Measurements from ENCODE around the gene FANCC.

Gene FANCC

GRCh38 chr9:95104581-95104960 lies 212.9 kb downstream of the FANCC start:
- Histone ChIP-seq H4K8ac (ENCODE audit: low read depth, low read length) (no peak overlapping the region), H3K27me3 (ENCODE audit: control insufficient read depth in 3 of 3, insufficient read depth in 3 of 3, low read depth in 1 of 3, low read length in 3 of 3) (no peaks in the 10 kb centered on the region), H2BK12ac (ENCODE audit: low read length) (no peak overlapping the region), H3K36me3 (replicated peaks in 1 of 2; ENCODE audit: control insufficient read depth in 2 of 2, insufficient read depth in 2 of 2, low read length in 2 of 2) (peaks cover 9 to 79% of the 10 kb centered on the region in 2 donors), H2AFZ (ENCODE audit: low read length) (no peak overlapping the region), H3K4me3 (ENCODE audit: low read length in 2 of 2) (no peak overlapping the region), H3K4me1 (ENCODE audit: control insufficient read depth in 2 of 2, insufficient read depth in 1 of 2, low read depth in 1 of 2, low read length in 2 of 2) (peaks cover 0 to 11% of the 10 kb centered on the region in 2 donors), H4K91ac (ENCODE audit: low read depth, low read length, poor library complexity) (no peak overlapping the region), H3K9ac (ENCODE audit: low read depth, low read length, poor library complexity) (no peak overlapping the region), H2BK5ac (ENCODE audit: low read length) (no peak overlapping the region), H3K4ac (ENCODE audit: low read length) (no peak overlapping the region), H2BK15ac (ENCODE audit: low read length) (no peak overlapping the region), H3K4me2 (ENCODE audit: insufficient read depth, low read length, poor library complexity, severe bottlenecking) (no peak overlapping the region), H3K23ac (ENCODE audit: low read depth, low read length, poor library complexity) (no peak overlapping the region), H3K79me1 (ENCODE audit: low read depth, low read length) (no peaks in the 10 kb centered on the region), H3K27ac (replicated peaks; ENCODE audit: low read length) (no peak overlapping the region), H2BK120ac (ENCODE audit: low read depth, low read length) (no peak overlapping the region), H2AK5ac (ENCODE audit: low read depth, low read length) (no peak overlapping the region), H3K14ac (ENCODE audit: low read length) (no peak overlapping the region), H3K18ac (ENCODE audit: low read length) (no peak overlapping the region), H3K9me3 (replicated peaks in 1 of 2; ENCODE audit: control insufficient read depth in 2 of 2, insufficient read depth in 1 of 2, low read depth in 1 of 2, low read length in 2 of 2) (no peaks in the 10 kb centered on the region)
- no CpG with 5 or more reads among the region's 8 CpGs for WGBS, 2 donors (ENCODE audit: extremely low coverage in 2 of 2, insufficient read length in 2 of 2, insufficient replicate concordance in 1 of 2)
- DNase-seq (ENCODE audit: low spot score): no peak

- Histone ChIP-seq H3K79me1 (ENCODE audit: low read depth, low read length) (no peaks in the 10 kb centered on the region), H3K36me3 (replicated peaks in 1 of 2; ENCODE audit: control insufficient read depth in 2 of 2, insufficient read depth in 2 of 2, low read length in 2 of 2) (peaks cover 9 to 78% of the 10 kb centered on the region in 2 donors), H2AFZ (ENCODE audit: low read length) (no peak overlapping the region), H3K14ac (ENCODE audit: low read length) (no peak overlapping the region), H3K4me1 (ENCODE audit: control insufficient read depth in 2 of 2, insufficient read depth in 1 of 2, low read depth in 1 of 2, low read length in 2 of 2) (peaks cover 0 to 11% of the 10 kb centered on the region in 2 donors), H4K91ac (ENCODE audit: low read depth, low read length, poor library complexity) (no peak overlapping the region), H3K4me3 (ENCODE audit: low read length in 2 of 2) (no peak overlapping the region), H2BK15ac (ENCODE audit: low read length) (peak overlapping the region; percentile 30), H3K4me2 (ENCODE audit: insufficient read depth, low read length, poor library complexity, severe bottlenecking) (no peak overlapping the region), H3K27me3 (ENCODE audit: control insufficient read depth in 3 of 3, insufficient read depth in 3 of 3, low read depth in 1 of 3, low read length in 3 of 3) (no peaks in the 10 kb centered on the region), H2BK12ac (ENCODE audit: low read length) (no peak overlapping the region), H3K4ac (ENCODE audit: low read length) (no peak overlapping the region), H3K23ac (ENCODE audit: low read depth, low read length, poor library complexity) (peak overlapping the region; percentile 6), H2AK5ac (ENCODE audit: low read depth, low read length) (peak overlapping the region; percentile 33), H3K27ac (replicated peaks; ENCODE audit: low read length) (no peak overlapping the region), H4K8ac (ENCODE audit: low read depth, low read length) (no peak overlapping the region), H2BK5ac (ENCODE audit: low read length) (no peak overlapping the region), H3K18ac (ENCODE audit: low read length) (peak overlapping the region; percentile 68), H3K9ac (ENCODE audit: low read depth, low read length, poor library complexity) (no peak overlapping the region), H3K9me3 (replicated peaks in 1 of 2; ENCODE audit: control insufficient read depth in 2 of 2, insufficient read depth in 1 of 2, low read depth in 1 of 2, low read length in 2 of 2) (no peaks in the 10 kb centered on the region), H2BK120ac (ENCODE audit: low read depth, low read length) (peak overlapping the region; percentile 35)
- WGBS, 2 donors (ENCODE audit: extremely low coverage in 2 of 2, insufficient read length in 2 of 2, insufficient replicate concordance in 1 of 2): no CpG with 5 or more reads among the region's 20 CpGs
- DNase-seq (ENCODE audit: low spot score): no peak
Observed at GRCh38 chr9:95103871-95104580, 213.5 kb downstream of the FANCC start.

GRCh38 chr9:95103281-95103771 lies 214.2 kb downstream of the FANCC start:
- no peak overlapping the region for H2BK12ac ChIP-seq (ENCODE audit: low read length)
- no peak overlapping the region for H3K9ac ChIP-seq (ENCODE audit: low read depth, low read length, poor library complexity)
- no peaks in the 10 kb centered on the region for H3K79me1 ChIP-seq (ENCODE audit: low read depth, low read length)
- no peaks in the 10 kb centered on the region for H3K9me3 ChIP-seq (replicated peaks in 1 of 2; ENCODE audit: control insufficient read depth in 2 of 2, insufficient read depth in 1 of 2, low read depth in 1 of 2, low read length in 2 of 2)
- peak overlapping the region; percentile 33 for H2AK5ac ChIP-seq (ENCODE audit: low read depth, low read length)
- H3K23ac ChIP-seq (ENCODE audit: low read depth, low read length, poor library complexity): no peak overlapping the region
- H2BK5ac ChIP-seq (ENCODE audit: low read length): no peak overlapping the region
- no peak overlapping the region for H3K4ac ChIP-seq (ENCODE audit: low read length)
- H3K18ac ChIP-seq (ENCODE audit: low read length): peak overlapping the region; percentile 4
- H3K14ac ChIP-seq (ENCODE audit: low read length): no peak overlapping the region
- no peak overlapping the region for H3K4me3 ChIP-seq (ENCODE audit: low read length in 2 of 2)
- H3K4me2 ChIP-seq (ENCODE audit: insufficient read depth, low read length, poor library complexity, severe bottlenecking): no peak overlapping the region
- H3K27ac ChIP-seq (replicated peaks; ENCODE audit: low read length): no peak overlapping the region
- no peak overlapping the region for H2BK15ac ChIP-seq (ENCODE audit: low read length)
- no peak overlapping the region for H4K8ac ChIP-seq (ENCODE audit: low read depth, low read length)
- H4K91ac ChIP-seq (ENCODE audit: low read depth, low read length, poor library complexity): no peak overlapping the region
- peaks cover 5 to 15% of the 10 kb centered on the region in 2 donors for H3K4me1 ChIP-seq (ENCODE audit: control insufficient read depth in 2 of 2, insufficient read depth in 1 of 2, low read depth in 1 of 2, low read length in 2 of 2)
- WGBS, 2 donors (ENCODE audit: extremely low coverage in 2 of 2, insufficient read length in 2 of 2, insufficient replicate concordance in 1 of 2): no CpG with 5 or more reads among the region's 15 CpGs
- H2BK120ac ChIP-seq (ENCODE audit: low read depth, low read length): peak overlapping the region; percentile 35
- no peak for DNase-seq (ENCODE audit: low spot score)
- no peaks in the 10 kb centered on the region for H3K27me3 ChIP-seq (ENCODE audit: control insufficient read depth in 3 of 3, insufficient read depth in 3 of 3, low read depth in 1 of 3, low read length in 3 of 3)
- peaks cover 9 to 79% of the 10 kb centered on the region in 2 donors for H3K36me3 ChIP-seq (replicated peaks in 1 of 2; ENCODE audit: control insufficient read depth in 2 of 2, insufficient read depth in 2 of 2, low read length in 2 of 2)
- H2AFZ ChIP-seq (ENCODE audit: low read length): no peak overlapping the region

- Histone ChIP-seq H3K9me3 (replicated peaks in 1 of 2; ENCODE audit: control insufficient read depth in 2 of 2, insufficient read depth in 1 of 2, low read depth in 1 of 2, low read length in 2 of 2) (no peaks in the 10 kb centered on the region), H4K8ac (ENCODE audit: low read depth, low read length) (no peak overlapping the region), H2BK120ac (ENCODE audit: low read depth, low read length) (no peak overlapping the region), H3K23ac (ENCODE audit: low read depth, low read length, poor library complexity) (peak overlapping the region; percentile 66), H2AFZ (ENCODE audit: low read length) (no peak overlapping the region), H2AK5ac (ENCODE audit: low read depth, low read length) (peak overlapping the region; percentile 47), H3K27ac (replicated peaks; ENCODE audit: low read length) (no peak overlapping the region), H2BK12ac (ENCODE audit: low read length) (no peak overlapping the region), H3K4ac (ENCODE audit: low read length) (no peak overlapping the region), H3K4me2 (ENCODE audit: insufficient read depth, low read length, poor library complexity, severe bottlenecking) (no peak overlapping the region), H3K9ac (ENCODE audit: low read depth, low read length, poor library complexity) (no peak overlapping the region), H3K36me3 (replicated peaks in 1 of 2; ENCODE audit: control insufficient read depth in 2 of 2, insufficient read depth in 2 of 2, low read length in 2 of 2) (peaks cover 9 to 83% of the 10 kb centered on the region in 2 donors), H2BK5ac (ENCODE audit: low read length) (no peak overlapping the region), H2BK15ac (ENCODE audit: low read length) (peak overlapping the region; percentile 46), H3K14ac (ENCODE audit: low read length) (no peak overlapping the region), H3K4me3 (ENCODE audit: low read length in 2 of 2) (no peak overlapping the region), H4K91ac (ENCODE audit: low read depth, low read length, poor library complexity) (no peak overlapping the region), H3K4me1 (ENCODE audit: control insufficient read depth in 2 of 2, insufficient read depth in 1 of 2, low read depth in 1 of 2, low read length in 2 of 2) (peaks cover 7 to 15% of the 10 kb centered on the region in 2 donors), H3K79me1 (ENCODE audit: low read depth, low read length) (no peaks in the 10 kb centered on the region), H3K27me3 (ENCODE audit: control insufficient read depth in 3 of 3, insufficient read depth in 3 of 3, low read depth in 1 of 3, low read length in 3 of 3) (no peaks in the 10 kb centered on the region), H3K18ac (ENCODE audit: low read length) (peak overlapping the region; percentile 84)
- DNase-seq (ENCODE audit: low spot score): no peak
- no CpG with 5 or more reads among the region's 18 CpGs for WGBS, 2 donors (ENCODE audit: extremely low coverage in 2 of 2, insufficient read length in 2 of 2, insufficient replicate concordance in 1 of 2)
Observed at GRCh38 chr9:95102572-95102971, 214.9 kb downstream of the FANCC start.
